Endothelial cell of umbilical vein (primary cell): ENCODE results near the gene ANGPTL2. TPM values are rescaled to one million over a fixed set of nuclear protein-coding genes. Genes with fewer than 3 reads are reported as not detected.

ENCODE experiments used
- BruUV-seq: library from RNA; stranded (reverse); fragments of 400-500 nt; replicated peaks from 2 replicates; lab custom pipeline; 2021; lab: Mats Ljungman, UMichigan
- CTCF ChIA-PET: fragments of 300-600, 350-600 bp; sonication (Branson Sonifier 250); formaldehyde crosslinking; loops from one replicate; lab custom pipeline; 2021; ENCODE audit warnings: antibody characterized with exemption, inconsistent platforms; lab: Charles Lee
- POLR2A ChIA-PET: fragments of 300-600, 350-600 bp; sonication (Branson Sonifier 250); formaldehyde crosslinking; loops from one replicate; lab custom pipeline; 2021; ENCODE audit warnings: antibody characterized with exemption, inconsistent platforms; lab: Charles Lee
- DNase-seq: peaks from one replicate; pipeline ENCODE4 v3.0.0-alpha.2; 2011; ENCODE audit warnings: low read depth, low spot score
- FAIRE-seq: peaks from 2 replicates; lab custom pipeline; 2011; peaks lifted over from hg19 to GRCh38; lab: Jason Lieb, UNC
- H2AFZ ChIP-seq: 2 replicates; pipeline ENCODE4 v1.6.0; 2012; ENCODE audit warnings: low read depth, low read length, control low read depth, inconsistent platforms
- H3K27ac ChIP-seq: 2 replicates; pipeline ENCODE4 v1.5.1; 2011; ENCODE audit warnings: low read depth, mild to moderate bottlenecking, control low read depth, low read length, moderate library complexity; ENCODE audit not compliant: insufficient read depth
- H3K27me3 ChIP-seq, 2 experiments: 2 replicates each; pipeline versions ENCODE4 v1.6.0 to v1.6.1; 2011; ENCODE audit warnings: low read length in 2 of 2, mixed read lengths in 1 of 2; ENCODE audit not compliant: control insufficient read depth in 2 of 2, insufficient read depth in 2 of 2
- H3K36me3 ChIP-seq, 2 experiments: 2 replicates in 1 of 2; 3 replicates in 1 of 2; pipeline ENCODE4 v1.5.1; 2011; ENCODE audit warnings: low read length in 2 of 2, mild to moderate bottlenecking in 1 of 2, moderate library complexity in 1 of 2; ENCODE audit not compliant: control insufficient read depth in 2 of 2, insufficient read depth in 2 of 2; ENCODE audit errors: extremely low read depth in 1 of 2
- H3K4me1 ChIP-seq: 3 replicates; pipeline ENCODE4 v1.5.1; 2011; ENCODE audit warnings: mild to moderate bottlenecking, low read length; ENCODE audit not compliant: control insufficient read depth, insufficient read depth; ENCODE audit errors: extremely low read depth
- H3K4me2 ChIP-seq: 2 replicates; pipeline ENCODE4 v1.6.1; 2011; ENCODE audit warnings: low read length, control low read depth, mixed read lengths; ENCODE audit not compliant: insufficient read depth
- H3K4me3 ChIP-seq, 3 experiments: fragments of 200-600 bp in 1 of 3; sonication (generic), shearing (Covaris generic) in 1 of 3; replicated peaks in 1 of 3; 2 replicates each; pipeline ENCODE4 v1.5.1; 2011 to 2016; ENCODE audit warnings: control low read depth in 3 of 3, low read length in 3 of 3, mild to moderate bottlenecking in 2 of 3, inconsistent platforms in 1 of 3, low read depth in 1 of 3, moderate library complexity in 1 of 3; ENCODE audit not compliant: insufficient read depth in 1 of 3
- H3K79me2 ChIP-seq: 2 replicates; pipeline ENCODE4 v1.6.0; 2012; ENCODE audit warnings: low read length, inconsistent platforms; ENCODE audit not compliant: control insufficient read depth, insufficient read depth
- H3K9ac ChIP-seq: replicated peaks from 2 replicates; pipeline ENCODE3; 2011; ENCODE audit warnings: low read length, control low read depth; ENCODE audit not compliant: insufficient read depth; ENCODE audit errors: extremely low read depth
- H3K9me1 ChIP-seq: replicated peaks from 3 replicates; pipeline ENCODE4 v1.6.0; 2011; ENCODE audit warnings: mild to moderate bottlenecking, low read length; ENCODE audit not compliant: control insufficient read depth, insufficient read depth; ENCODE audit errors: extremely low read depth
- H3K9me3 ChIP-seq: replicated peaks from 2 replicates; pipeline ENCODE4 v1.5.1; 2012; ENCODE audit warnings: low read length, inconsistent platforms; ENCODE audit not compliant: control insufficient read depth, insufficient read depth
- H4K20me1 ChIP-seq: replicated peaks from 2 replicates; pipeline ENCODE3; 2011; ENCODE audit warnings: mild to moderate bottlenecking, low read length; ENCODE audit not compliant: control insufficient read depth, insufficient read depth; ENCODE audit errors: extremely low read depth
- CTCF ChIP-seq, 2 donors: IDR thresholded peaks; 1 replicate in 1 of 2; 2 replicates in 1 of 2; pipeline ENCODE4 v1.5.1; 2011; ENCODE audit warnings: low read length in 2 of 2, mild to moderate bottlenecking in 2 of 2, moderate library complexity in 2 of 2, control low read depth in 1 of 2, inconsistent platforms in 1 of 2, low read depth in 1 of 2; ENCODE audit not compliant: insufficient read depth in 1 of 2; ENCODE audit errors: extremely low read depth in 1 of 2
- EZH2 ChIP-seq: IDR thresholded peaks from 2 replicates; pipeline ENCODE4 v1.6.1; 2012; ENCODE audit warnings: borderline replicate concordance, low read depth, mild to moderate bottlenecking, moderate library complexity, low read length, inconsistent platforms; ENCODE audit not compliant: severe bottlenecking
- FOS ChIP-seq: IDR thresholded peaks from 2 replicates; pipeline ENCODE4 v1.6.1; 2011; ENCODE audit warnings: mild to moderate bottlenecking, low read length, moderate library complexity, borderline replicate concordance; ENCODE audit not compliant: insufficient read depth
- GATA2 ChIP-seq: IDR thresholded peaks from 2 replicates; pipeline ENCODE4 v1.7.0; 2011; ENCODE audit warnings: low read depth, mild to moderate bottlenecking, moderate library complexity, mixed read lengths, low read length; ENCODE audit not compliant: insufficient read length, insufficient read depth
- JUN ChIP-seq: IDR thresholded peaks from 2 replicates; pipeline ENCODE4 v1.6.1; 2011; ENCODE audit warnings: borderline replicate concordance, low read depth; ENCODE audit not compliant: insufficient read length, insufficient read depth
- MYC ChIP-seq: IDR thresholded peaks from one replicate; pipeline ENCODE4 v1.6.1; 2011; ENCODE audit warnings: mild to moderate bottlenecking, low read depth, low read length
- POLR2A ChIP-seq: IDR thresholded peaks from 2 replicates; pipeline ENCODE4 v1.6.1; 2012; ENCODE audit warnings: low read depth, mild to moderate bottlenecking, control low read depth, low read length
- POLR2AphosphoS5 ChIP-seq: IDR thresholded peaks from 2 replicates; pipeline ENCODE4 v1.6.1; 2012; ENCODE audit warnings: low read depth, mild to moderate bottlenecking, control low read depth, low read length, moderate library complexity; ENCODE audit not compliant: insufficient read depth
- dilution Hi-C: fragments of 300-500 bp; cut with MboI; formaldehyde crosslinking; loops from one replicate; pipeline ENCODE4 v1.15.0; 2019; ENCODE audit warnings: low sequenced_read_pairs; ENCODE audit not compliant: extremely low pct_ligation_motif_present
- intact Hi-C: fragments of 100-400 bp; cut with micrococcal nuclease; formaldehyde crosslinking; loops from one replicate; pipeline ENCODE4 v1.10.0; 2022
- polyA plus RNA-seq, 4 experiments: library from polyadenylated mRNA; depleted of rRNA in 3 of 4; stranded (reverse) in 3 of 4; unstranded in 1 of 4; fragments of >200 nt; gene quantifications; 2 replicates each; pipeline versions ENCODE4 v1.2.1 to v1.2.3, GENCODE V29; 2011 to 2012; ENCODE audit warnings: missing spikeins in 1 of 4
- total RNA-seq: library from RNA; stranded (reverse); gene quantifications from 2 replicates; pipeline ENCODE4 v1.2.3, GENCODE V29; 2021
- TF ChIP-seq, protein P1 (sequence below): IDR thresholded peaks from 2 replicates; pipeline ENCODE4 v1.6.1; 2011; ENCODE audit not compliant: insufficient read depth, insufficient read length

Gene ANGPTL2
- total and polyA plus RNA-seq, 2 donors (not counting 3 experiments of a cell fraction or from before 2014, with no cell fraction given) = 15.1 to 24.5 TPM

DNA sequence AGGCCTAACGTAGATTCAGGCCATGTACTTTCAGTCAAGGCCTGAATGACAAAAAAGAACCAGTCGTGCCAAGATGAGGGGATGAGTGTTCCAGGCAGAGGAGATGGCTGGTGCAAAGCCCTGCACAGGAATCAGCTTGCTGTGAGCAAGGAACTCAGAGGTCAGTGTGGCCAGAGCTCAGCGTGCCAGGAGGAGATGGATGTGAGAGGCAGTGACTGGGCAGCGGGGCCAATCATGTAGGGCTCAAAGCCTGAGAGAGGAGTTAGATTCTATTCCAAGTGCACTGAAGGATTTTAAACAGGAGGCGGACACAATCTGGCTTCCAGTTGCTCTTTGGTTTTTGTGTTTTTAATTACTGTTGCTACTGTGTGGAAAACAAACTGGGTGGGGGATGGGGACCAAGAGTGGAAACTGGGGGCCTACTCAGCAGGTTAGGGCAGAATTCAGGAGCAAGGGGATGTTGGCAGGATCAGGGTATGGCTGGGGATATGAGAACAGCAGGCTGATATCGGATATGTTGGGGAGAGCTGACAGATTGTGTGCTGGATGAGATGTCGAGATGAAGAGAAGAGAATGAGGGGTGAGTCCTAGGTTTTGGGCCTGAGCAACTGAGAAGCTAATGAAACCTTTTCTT is 64.3 kb downstream of the ANGPTL2 start:
- Histone ChIP-seq H3K4me2 (no peak overlapping the region), H3K9ac (no peak overlapping the region), H3K4me1 (peaks cover 15% of the 10 kb centered on the region), H3K9me1 (no peaks in the 10 kb centered on the region), H4K20me1 (no peaks in the 10 kb centered on the region), H3K79me2 (no peaks in the 10 kb centered on the region), H3K27me3 (no peaks in the 10 kb centered on the region), H3K9me3 (no peaks in the 10 kb centered on the region), H2AFZ (no peak overlapping the region), H3K36me3 (no peaks in the 10 kb centered on the region), H3K27ac (no peak overlapping the region), H3K4me3 (no peak overlapping the region)
- POLR2A ChIA-PET = no interaction called here
- intact Hi-C loops = no loop called here
- TF ChIP-seq, protein P1, sequence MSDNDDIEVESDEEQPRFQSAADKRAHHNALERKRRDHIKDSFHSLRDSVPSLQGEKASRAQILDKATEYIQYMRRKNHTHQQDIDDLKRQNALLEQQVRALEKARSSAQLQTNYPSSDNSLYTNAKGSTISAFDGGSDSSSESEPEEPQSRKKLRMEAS = no peak
- TF ChIP-seq MYC (no peak), CTCF (IDR thresholded peaks at IDR 0.05; ENCODE audit: extremely low read depth in 1 of 2, insufficient read depth in 1 of 2, low read depth in 1 of 2, low read length in 2 of 2) (no peak), JUN (no peak), POLR2A (no peak), EZH2 (no peak), FOS (no peak), POLR2AphosphoS5 (no peak), GATA2 (no peak)
- dilution Hi-C loops = no loop called here
- no TSS peak for BruUV-seq
- FAIRE-seq = no peak
- DNase-seq = no peak
- CTCF ChIA-PET = interaction anchor here (2.4 kb wide), 1 partner anchor 9 kb away, joined by 15 read pairs; no protein-coding TSS in a partner anchor
